Measurements from ENCODE around the gene PCDHA1. TPM values are rescaled to one million over a fixed set of nuclear protein-coding genes. Genes with fewer than 3 reads are reported as not detected.

PCDHA1 gene
- total and polyA plus RNA-seq, 9 of the 15 experiments (the other 6 are each of a cell fraction or from before 2014, with no cell fraction given) = not detected

- Histone ChIP-seq H3K9me3 (replicated peaks; ENCODE audit: control insufficient read depth, insufficient read depth, low read depth, low read length) (no peaks in the 10 kb centered on the region), H3K36me3 (ENCODE audit: control insufficient read depth, insufficient read depth, low read length) (no peaks in the 10 kb centered on the region), H3K79me2 (ENCODE audit: control insufficient read depth, insufficient read depth, low read length) (no peaks in the 10 kb centered on the region), H3K4me2 (ENCODE audit: insufficient read depth, low read length) (no peak overlapping the region), H3K27ac (ENCODE audit: extremely low read depth, low read depth, low read length) (no peak overlapping the region), H3K27me3 (ENCODE audit: control insufficient read depth in 2 of 2, insufficient read depth in 2 of 2, low read length in 2 of 2) (no peaks in the 10 kb centered on the region), H3K4me3 (no peak overlapping the region), H3K9me1 (ENCODE audit: control insufficient read depth, insufficient read depth, low read length) (no peaks in the 10 kb centered on the region), H3K4me1 (replicated peaks in 1 of 2; ENCODE audit: control insufficient read depth in 2 of 2, insufficient read depth in 2 of 2, low read length in 2 of 2) (no peaks in the 10 kb centered on the region; a peak in 1 of 5 replicates), H2AFZ (ENCODE audit: low read depth, low read length) (no peak overlapping the region), H3K9ac (ENCODE audit: insufficient read depth in 1 of 2, low read depth in 2 of 2, low read length in 2 of 2) (no peak overlapping the region), H4K20me1 (replicated peaks; ENCODE audit: control insufficient read depth, insufficient read depth, low read length) (no peaks in the 10 kb centered on the region)
- POLR2A ChIA-PET = no interaction called here
- ATAC-seq = no peak
- no peak for FAIRE-seq
- intact Hi-C loops (cut with micrococcal nuclease) = no loop called here
- BruUV-seq (replicated peaks) = no TSS peak
- in situ Hi-C loops (cut with MboI) = no loop called here
- 32% methylated on average over 31 of the region's 39 CpGs for WGBS (ENCODE audit: insufficient coverage, low coverage, missing lambda C conversion rate)
- no peak for DNase-seq (ENCODE audit: extremely low read depth in 1 of 4, low spot score in 3 of 4)
- CTCF ChIA-PET (ENCODE audit: low intra/inter-chr PET ratio) = no interaction called here
- TF ChIP-seq MXI1 (IDR thresholded peaks at IDR 0.05; ENCODE audit: low read depth, low read length) = no peak
- TF ChIP-seq, protein P1, sequence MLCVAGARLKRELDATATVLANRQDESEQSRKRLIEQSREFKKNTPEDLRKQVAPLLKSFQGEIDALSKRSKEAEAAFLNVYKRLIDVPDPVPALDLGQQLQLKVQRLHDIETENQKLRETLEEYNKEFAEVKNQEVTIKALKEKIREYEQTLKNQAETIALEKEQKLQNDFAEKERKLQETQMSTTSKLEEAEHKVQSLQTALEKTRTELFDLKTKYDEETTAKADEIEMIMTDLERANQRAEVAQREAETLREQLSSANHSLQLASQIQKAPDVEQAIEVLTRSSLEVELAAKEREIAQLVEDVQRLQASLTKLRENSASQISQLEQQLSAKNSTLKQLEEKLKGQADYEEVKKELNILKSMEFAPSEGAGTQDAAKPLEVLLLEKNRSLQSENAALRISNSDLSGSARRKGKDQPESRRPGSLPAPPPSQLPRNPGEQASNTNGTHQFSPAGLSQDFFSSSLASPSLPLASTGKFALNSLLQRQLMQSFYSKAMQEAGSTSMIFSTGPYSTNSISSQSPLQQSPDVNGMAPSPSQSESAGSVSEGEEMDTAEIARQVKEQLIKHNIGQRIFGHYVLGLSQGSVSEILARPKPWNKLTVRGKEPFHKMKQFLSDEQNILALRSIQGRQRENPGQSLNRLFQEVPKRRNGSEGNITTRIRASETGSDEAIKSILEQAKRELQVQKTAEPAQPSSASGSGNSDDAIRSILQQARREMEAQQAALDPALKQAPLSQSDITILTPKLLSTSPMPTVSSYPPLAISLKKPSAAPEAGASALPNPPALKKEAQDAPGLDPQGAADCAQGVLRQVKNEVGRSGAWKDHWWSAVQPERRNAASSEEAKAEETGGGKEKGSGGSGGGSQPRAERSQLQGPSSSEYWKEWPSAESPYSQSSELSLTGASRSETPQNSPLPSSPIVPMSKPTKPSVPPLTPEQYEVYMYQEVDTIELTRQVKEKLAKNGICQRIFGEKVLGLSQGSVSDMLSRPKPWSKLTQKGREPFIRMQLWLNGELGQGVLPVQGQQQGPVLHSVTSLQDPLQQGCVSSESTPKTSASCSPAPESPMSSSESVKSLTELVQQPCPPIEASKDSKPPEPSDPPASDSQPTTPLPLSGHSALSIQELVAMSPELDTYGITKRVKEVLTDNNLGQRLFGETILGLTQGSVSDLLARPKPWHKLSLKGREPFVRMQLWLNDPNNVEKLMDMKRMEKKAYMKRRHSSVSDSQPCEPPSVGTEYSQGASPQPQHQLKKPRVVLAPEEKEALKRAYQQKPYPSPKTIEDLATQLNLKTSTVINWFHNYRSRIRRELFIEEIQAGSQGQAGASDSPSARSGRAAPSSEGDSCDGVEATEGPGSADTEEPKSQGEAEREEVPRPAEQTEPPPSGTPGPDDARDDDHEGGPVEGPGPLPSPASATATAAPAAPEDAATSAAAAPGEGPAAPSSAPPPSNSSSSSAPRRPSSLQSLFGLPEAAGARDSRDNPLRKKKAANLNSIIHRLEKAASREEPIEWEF (CRISPR knock-in tag; IDR thresholded peaks at IDR 0.05) = no peak
- no peak for TF ChIP-seq EGR1 (conservative IDR thresholded peaks at IDR 0.05)
- no peak for TF ChIP-seq POLR2A (conservative IDR thresholded peaks at IDR 0.05)
- no peak for TF ChIP-seq E4F1 (CRISPR knock-in tag; IDR thresholded peaks at IDR 0.05; ENCODE audit: borderline replicate concordance)
- TF ChIP-seq NCOR1 (IDR thresholded peaks at IDR 0.05) = no peak
- TF ChIP-seq SMARCA5 (IDR thresholded peaks at IDR 0.05) = no peak
- no peak for TF ChIP-seq SREBF2 (CRISPR knock-in tag; IDR thresholded peaks at IDR 0.05)
- no peak for TF ChIP-seq ETV6 (IDR thresholded peaks at IDR 0.05; ENCODE audit: borderline replicate concordance in 1 of 2, low read depth in 2 of 2, low read length in 1 of 2)
- TF ChIP-seq ETV6 (CRISPR knock-in tag; IDR thresholded peaks at IDR 0.05; ENCODE audit: borderline replicate concordance) = no peak
- no peak for TF ChIP-seq NR4A1 (CRISPR knock-in tag; IDR thresholded peaks at IDR 0.05)
- no peak for TF ChIP-seq NR4A1 (tag; IDR thresholded peaks at IDR 0.05)
- no peak for TF ChIP-seq ARID2 (IDR thresholded peaks at IDR 0.05)
Observed at GRCh38 chr5:140796718-140797095, 10.8 kb downstream of the PCDHA1 start.

Data from K562 (cell line).